IMR-90 (cell line): ENCODE data around the gene OR51F2. TPM values are rescaled to one million over a fixed set of nuclear protein-coding genes. Genes with fewer than 3 reads are reported as not detected.
A peak's percentile ranks its signal among the peaks of the same experiment; 100 is the strongest.

Experiments used
- ATAC-seq: fragments of 200-7000 bp; cut with Tn5 transposase; 2 replicates; pipeline ENCODE4 v1.9.1; 2020; ENCODE audit warnings: low read depth, mild to moderate bottlenecking, moderate library complexity
- BruUV-seq: library from RNA; stranded (reverse); fragments of 400-500 nt; replicated peaks from 2 replicates; lab custom pipeline; 2021; lab: Mats Ljungman, UMichigan
- CTCF ChIA-PET: fragments of 300-600 bp; formaldehyde crosslinking; extraction: SDS; loops from one replicate; lab custom pipeline; 2021; ENCODE audit warnings: antibody characterized with exemption; lab: Yijun Ruan, JAX
- POLR2A ChIA-PET: fragments of 300-600 bp; sonication (Branson Sonifier 250); formaldehyde crosslinking; loops from one replicate; lab custom pipeline; 2022; ENCODE audit warnings: antibody characterized with exemption; ENCODE audit not compliant: unreplicated experiment; lab: Charles Lee
- DNase-seq: peaks from one replicate; pipeline ENCODE4 v3.0.0; 2013
- H2AFZ ChIP-seq: replicated peaks from 2 replicates; pipeline ENCODE3; 2013; ENCODE audit warnings: low read length, mild to moderate bottlenecking; ENCODE audit not compliant: poor library complexity
- H2AK5ac ChIP-seq: 2 replicates; pipeline ENCODE4 v1.6.1; 2013; ENCODE audit warnings: low read depth, low read length, inconsistent platforms
- H2AK9ac ChIP-seq: replicated peaks from 2 replicates; pipeline ENCODE3; 2013; ENCODE audit warnings: mild to moderate bottlenecking, low read depth, low read length, moderate library complexity; ENCODE audit not compliant: poor library complexity
- H2BK120ac ChIP-seq: 2 replicates; pipeline ENCODE4 v1.6.1; 2013; ENCODE audit warnings: low read depth, low read length, inconsistent platforms
- H2BK15ac ChIP-seq: 3 replicates; pipeline ENCODE4 v1.6.1; 2013; ENCODE audit warnings: low read depth, low read length, inconsistent platforms
- H2BK20ac ChIP-seq: 2 replicates; pipeline ENCODE4 v1.6.1; 2013; ENCODE audit warnings: low read depth, mild to moderate bottlenecking, inconsistent platforms, low read length, moderate library complexity
- H2BK5ac ChIP-seq: 2 replicates; pipeline ENCODE4 v1.6.1; 2013; ENCODE audit warnings: mild to moderate bottlenecking, low read depth, low read length, inconsistent platforms; ENCODE audit not compliant: poor library complexity, severe bottlenecking
- H3K14ac ChIP-seq: replicated peaks from 2 replicates; pipeline ENCODE4 v1.6.1; 2013; ENCODE audit warnings: low read depth, low read length, inconsistent platforms
- H3K18ac ChIP-seq: 2 replicates; pipeline ENCODE4 v1.6.1; 2013; ENCODE audit warnings: low read depth, low read length, control low read depth
- H3K23ac ChIP-seq: 2 replicates; pipeline ENCODE4 v1.6.1; 2013; ENCODE audit warnings: low read depth, low read length, inconsistent platforms
- H3K27ac ChIP-seq: 2 replicates; pipeline ENCODE4 v1.5.1; 2013; ENCODE audit warnings: mild to moderate bottlenecking, control low read depth, low read length; ENCODE audit not compliant: insufficient read depth
- H3K27me3 ChIP-seq: 2 replicates; pipeline ENCODE4 v1.6.1; 2013; ENCODE audit warnings: low read length; ENCODE audit not compliant: control insufficient read depth, insufficient read depth
- H3K36me3 ChIP-seq: 2 replicates; pipeline ENCODE4 v1.6.1; 2013; ENCODE audit warnings: low read length, mixed read lengths; ENCODE audit not compliant: control insufficient read depth, insufficient read depth
- H3K4ac ChIP-seq: 2 replicates; pipeline ENCODE4 v1.6.1; 2013; ENCODE audit warnings: low read depth, low read length, inconsistent platforms
- H3K4me1 ChIP-seq: 2 replicates; pipeline ENCODE4 v1.6.1; 2013; ENCODE audit warnings: low read length, mixed read lengths; ENCODE audit not compliant: control insufficient read depth, insufficient read depth
- H3K4me2 ChIP-seq: 2 replicates; pipeline ENCODE4 v1.6.1; 2013; ENCODE audit warnings: low read depth, mild to moderate bottlenecking, control low read depth, low read length, moderate library complexity
- H3K4me3 ChIP-seq: 2 replicates; pipeline ENCODE4 v1.5.1; 2013; ENCODE audit warnings: low read depth, mild to moderate bottlenecking, control low read depth, low read length, moderate library complexity; ENCODE audit not compliant: insufficient read depth
- H3K56ac ChIP-seq: 2 replicates; pipeline ENCODE4 v1.6.1; 2013; ENCODE audit warnings: low read length, inconsistent platforms; ENCODE audit not compliant: insufficient read depth; ENCODE audit errors: extremely low read depth
- H3K79me1 ChIP-seq, 2 experiments: 2 replicates each; pipeline ENCODE4 v1.6.1; 2013; ENCODE audit warnings: low read length in 2 of 2, inconsistent platforms in 1 of 2, low read depth in 1 of 2
- H3K9ac ChIP-seq: 2 replicates; pipeline ENCODE4 v1.6.1; 2013; ENCODE audit warnings: low read depth, low read length, control low read depth
- H3K9me1 ChIP-seq: 2 replicates; pipeline ENCODE4 v1.6.1; 2013; ENCODE audit warnings: low read length, inconsistent platforms; ENCODE audit not compliant: insufficient read depth
- H3K9me3 ChIP-seq: 2 replicates; pipeline ENCODE4 v1.6.1; 2013; ENCODE audit warnings: low read length; ENCODE audit not compliant: control insufficient read depth, insufficient read depth
- H4K20me1 ChIP-seq: 2 replicates; pipeline ENCODE4 v1.6.1; 2013; ENCODE audit warnings: low read length, inconsistent platforms; ENCODE audit not compliant: insufficient read depth
- H4K5ac ChIP-seq: 2 replicates; pipeline ENCODE4 v1.6.1; 2013; ENCODE audit warnings: mild to moderate bottlenecking, low read depth, low read length, control low read depth
- H4K8ac ChIP-seq, 2 experiments: 2 replicates each; pipeline ENCODE4 v1.6.1; 2013; ENCODE audit warnings: low read depth in 2 of 2, low read length in 2 of 2, control low read depth in 1 of 2, inconsistent platforms in 1 of 2
- H4K91ac ChIP-seq: 2 replicates; pipeline ENCODE4 v1.6.1; 2013; ENCODE audit warnings: low read depth, low read length, inconsistent platforms; ENCODE audit not compliant: insufficient read depth
- RAD21 ChIP-seq: IDR thresholded peaks from 2 replicates; pipeline ENCODE4 v1.6.1; 2012; ENCODE audit warnings: low read length, improper control_type of control experiment
- RCOR1 ChIP-seq: IDR thresholded peaks from 2 replicates; pipeline ENCODE4 v1.6.1; 2012; ENCODE audit warnings: mild to moderate bottlenecking, low read length, improper control_type of control experiment; ENCODE audit not compliant: insufficient replicate concordance
- SMC3 ChIP-seq: fragments of 150-350 bp; IDR thresholded peaks from 2 replicates; pipeline ENCODE4 v1.6.1; 2016; ENCODE audit warnings: low read depth, mild to moderate bottlenecking, antibody characterized with exemption, low read length, moderate library complexity
- dilution Hi-C: fragments of 300-500 bp; cut with HindIII; formaldehyde crosslinking; loops from one replicate; pipeline ENCODE4 v1.14.3; 2018; ENCODE audit warnings: low sequenced_read_pairs; ENCODE audit not compliant: unreplicated experiment
- in situ Hi-C: fragments of 300-500 bp; cut with MboI; formaldehyde crosslinking; loops from 3 replicates; pipeline ENCODE4 v1.14.3; 2019; ENCODE audit warnings: low sequenced_read_pairs, inconsistent platforms, mixed read lengths
- intact Hi-C: fragments of 100-400 bp; cut with micrococcal nuclease; formaldehyde crosslinking; loops from 2 replicates; pipeline ENCODE4 v1.10.0; 2022
- polyA plus RNA-seq, 3 experiments: library from polyadenylated mRNA; depleted of rRNA; stranded (reverse); fragments of >200 nt; gene quantifications; 2 replicates each; pipeline ENCODE4 v1.2.3, GENCODE V29; 2012; ENCODE audit warnings: low replicate concordance in 1 of 3
- total RNA-seq: library from RNA; depleted of rRNA; stranded (reverse); fragments of >200 nt; gene quantifications from 2 replicates; pipeline ENCODE4 v1.2.3, GENCODE V29; 2012
- TF ChIP-seq, protein P1 (sequence below): conservative IDR thresholded peaks from 2 replicates; pipeline ENCODE4 v1.5.1; 2012; ENCODE audit warnings: mild to moderate bottlenecking, low read depth, low read length, improper control_type of control experiment

OR51F2 gene
- total and polyA plus RNA-seq, 2 of the 4 experiments (the other 2 are of a cell fraction): 0.18 TPM; not detected in 1

DNA sequence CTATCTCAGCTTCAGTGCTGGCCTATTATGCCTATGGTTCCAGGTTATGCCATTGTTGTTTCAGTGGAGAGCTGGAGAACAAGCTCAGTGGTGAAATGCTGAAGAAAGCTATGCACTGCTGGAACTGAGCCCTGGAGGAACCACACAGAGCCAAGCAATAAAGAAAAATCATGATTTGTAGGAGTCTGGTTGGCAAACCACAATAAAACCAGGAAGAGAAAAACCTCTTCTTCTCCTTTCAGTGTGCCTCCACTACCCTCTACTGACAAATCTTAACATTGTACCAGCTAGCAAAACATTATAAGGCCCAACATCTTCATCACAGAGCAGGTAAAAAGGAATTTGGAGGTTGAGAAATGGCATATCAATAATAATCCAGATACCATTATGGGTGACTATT is 5.3 kb downstream of the OR51F2 start:
- Histone ChIP-seq H4K91ac (no peak overlapping the region), H4K8ac (no peak overlapping the region), H2AFZ (no peak overlapping the region), H2BK15ac (no peak overlapping the region), H4K5ac (no peak overlapping the region), H3K79me1 (no peaks in the 10 kb centered on the region), H2BK20ac (no peak overlapping the region), H3K36me3 (no peaks in the 10 kb centered on the region), H3K4me1 (no peaks in the 10 kb centered on the region), H3K9me3 (no peaks in the 10 kb centered on the region), H3K18ac (no peak overlapping the region), H3K27ac (no peak overlapping the region), H3K14ac (no peak overlapping the region), H2BK120ac (no peak overlapping the region), H3K9me1 (no peaks in the 10 kb centered on the region), H3K4ac (no peak overlapping the region), H2AK9ac (no peak overlapping the region), H3K56ac (no peak overlapping the region), H2AK5ac (no peak overlapping the region), H3K27me3 (no peaks in the 10 kb centered on the region; the same call in 1 of the 2 replicates), H2BK5ac (no peak overlapping the region), H3K4me3 (no peak overlapping the region), H3K9ac (no peak overlapping the region), H3K23ac (no peak overlapping the region), H3K4me2 (no peak overlapping the region), H4K20me1 (no peaks in the 10 kb centered on the region)
- dilution Hi-C loops: no loop called here
- POLR2A ChIA-PET: no interaction called here
- intact Hi-C loops: loop anchor here (1.0 to 10.0 kb wide), 3 partner anchors 178 to 639 kb away; partner anchors contain the start of gene OR51D1
- CTCF ChIA-PET: interaction anchor here (1.2 to 1.3 kb wide), 2 partner anchors 151 to 189 kb away, joined by 3 to 6 read pairs; partner anchors contain the start of gene OR51D1
- DNase-seq: peak; percentile 44
- BruUV-seq: no TSS peak
- TF ChIP-seq RAD21 (peak; percentile 81), SMC3 (peak; percentile 70), RCOR1 (no peak)
- TF ChIP-seq, protein P1, sequence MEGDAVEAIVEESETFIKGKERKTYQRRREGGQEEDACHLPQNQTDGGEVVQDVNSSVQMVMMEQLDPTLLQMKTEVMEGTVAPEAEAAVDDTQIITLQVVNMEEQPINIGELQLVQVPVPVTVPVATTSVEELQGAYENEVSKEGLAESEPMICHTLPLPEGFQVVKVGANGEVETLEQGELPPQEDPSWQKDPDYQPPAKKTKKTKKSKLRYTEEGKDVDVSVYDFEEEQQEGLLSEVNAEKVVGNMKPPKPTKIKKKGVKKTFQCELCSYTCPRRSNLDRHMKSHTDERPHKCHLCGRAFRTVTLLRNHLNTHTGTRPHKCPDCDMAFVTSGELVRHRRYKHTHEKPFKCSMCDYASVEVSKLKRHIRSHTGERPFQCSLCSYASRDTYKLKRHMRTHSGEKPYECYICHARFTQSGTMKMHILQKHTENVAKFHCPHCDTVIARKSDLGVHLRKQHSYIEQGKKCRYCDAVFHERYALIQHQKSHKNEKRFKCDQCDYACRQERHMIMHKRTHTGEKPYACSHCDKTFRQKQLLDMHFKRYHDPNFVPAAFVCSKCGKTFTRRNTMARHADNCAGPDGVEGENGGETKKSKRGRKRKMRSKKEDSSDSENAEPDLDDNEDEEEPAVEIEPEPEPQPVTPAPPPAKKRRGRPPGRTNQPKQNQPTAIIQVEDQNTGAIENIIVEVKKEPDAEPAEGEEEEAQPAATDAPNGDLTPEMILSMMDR: peak; percentile 69
- peak; percentile 54 for ATAC-seq
- in situ Hi-C loops: no loop called here
